Measurements from ENCODE around the gene ADAMTSL3.

GRCh38 chr15:83983634-83984458 is 329.9 kb downstream of the ADAMTSL3 start:
- TF ChIP-seq CTCF (IDR thresholded peaks at IDR 0.05) (no peak), POLR2A (IDR thresholded peaks at IDR 0.05) (no peak)
